GM19025 (cell line): ENCODE measurements around the gene RNASEH2B.

Experiments used
- ATAC-seq: cut with Tn5 transposase; IDR thresholded peaks from one replicate; pipeline ENCODE4 v1.9.1; 2021; ENCODE audit warnings: mild to moderate bottlenecking, low read depth, moderate library complexity; ENCODE audit not compliant: unreplicated experiment

RNASEH2B gene, protein sequence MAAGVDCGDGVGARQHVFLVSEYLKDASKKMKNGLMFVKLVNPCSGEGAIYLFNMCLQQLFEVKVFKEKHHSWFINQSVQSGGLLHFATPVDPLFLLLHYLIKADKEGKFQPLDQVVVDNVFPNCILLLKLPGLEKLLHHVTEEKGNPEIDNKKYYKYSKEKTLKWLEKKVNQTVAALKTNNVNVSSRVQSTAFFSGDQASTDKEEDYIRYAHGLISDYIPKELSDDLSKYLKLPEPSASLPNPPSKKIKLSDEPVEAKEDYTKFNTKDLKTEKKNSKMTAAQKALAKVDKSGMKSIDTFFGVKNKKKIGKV

DNA sequence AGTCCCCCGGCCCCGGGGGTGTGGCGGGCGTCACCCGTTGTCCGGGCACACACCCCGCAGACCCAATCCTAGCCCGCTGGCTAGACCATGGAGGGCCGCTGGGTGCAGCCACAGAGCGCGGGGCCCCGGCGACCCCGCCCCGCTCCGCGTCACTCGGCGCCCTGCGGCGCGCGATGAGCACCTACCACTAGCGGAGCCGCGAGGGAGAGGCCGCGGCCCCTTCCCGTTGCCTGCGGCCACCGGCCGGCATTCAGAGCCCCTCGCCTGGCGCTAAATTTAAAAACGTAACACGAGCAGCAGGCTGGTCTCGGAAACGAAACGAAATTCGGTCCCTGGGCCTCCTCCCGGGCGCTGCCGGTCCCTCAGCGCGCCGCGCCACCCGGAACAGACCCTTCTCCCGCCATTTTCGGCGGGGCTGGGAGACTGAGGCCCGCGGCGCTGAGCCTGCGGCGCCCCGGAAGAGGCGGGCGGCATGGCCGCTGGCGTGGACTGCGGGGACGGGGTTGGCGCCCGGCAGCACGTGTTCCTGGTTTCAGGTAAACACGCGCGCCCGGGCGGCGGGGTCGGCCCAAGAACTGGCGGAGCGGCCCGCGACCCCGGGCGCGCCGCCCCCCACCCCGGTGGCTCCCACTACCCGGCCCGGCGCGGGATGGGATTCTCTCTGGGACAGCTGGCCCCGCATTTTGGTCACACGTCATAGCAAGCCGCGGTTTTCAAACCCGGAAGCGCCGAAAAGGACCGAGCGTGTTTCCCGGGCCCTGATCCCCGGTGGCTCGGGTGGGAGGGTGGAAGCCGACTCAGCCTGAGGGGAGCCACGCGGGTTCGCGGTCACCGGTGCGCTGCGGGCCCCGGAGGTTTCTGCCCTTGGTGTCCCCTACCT, at the start of gene RNASEH2B:
RNASEH2B (plus strand) TSS at position 187 of the 880 bp plus-strand sequence; CDS start at position 473, 286 bp downstream.
- ATAC-seq, result peak; percentile 73

DNA sequence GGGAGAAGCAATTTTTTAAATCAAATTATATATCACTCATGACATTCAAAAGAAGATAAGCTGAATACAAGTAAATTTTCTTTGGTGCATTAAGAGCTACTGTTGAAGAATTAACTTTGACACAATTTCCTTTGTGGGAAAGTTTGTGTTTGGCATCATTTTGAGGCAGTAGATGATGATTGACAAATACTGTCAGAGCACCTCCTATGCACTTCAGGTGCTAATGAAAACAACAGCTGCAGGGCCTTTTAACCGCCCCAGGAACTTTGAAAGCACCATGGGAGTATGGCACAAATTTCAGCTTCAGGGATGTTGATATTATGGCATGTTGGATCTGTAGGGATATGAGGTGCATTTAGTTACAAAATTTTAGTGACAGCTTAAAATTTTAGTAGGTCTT, 45.1 kb upstream of the RNASEH2B start:
- ATAC-seq, result no peak

DNA sequence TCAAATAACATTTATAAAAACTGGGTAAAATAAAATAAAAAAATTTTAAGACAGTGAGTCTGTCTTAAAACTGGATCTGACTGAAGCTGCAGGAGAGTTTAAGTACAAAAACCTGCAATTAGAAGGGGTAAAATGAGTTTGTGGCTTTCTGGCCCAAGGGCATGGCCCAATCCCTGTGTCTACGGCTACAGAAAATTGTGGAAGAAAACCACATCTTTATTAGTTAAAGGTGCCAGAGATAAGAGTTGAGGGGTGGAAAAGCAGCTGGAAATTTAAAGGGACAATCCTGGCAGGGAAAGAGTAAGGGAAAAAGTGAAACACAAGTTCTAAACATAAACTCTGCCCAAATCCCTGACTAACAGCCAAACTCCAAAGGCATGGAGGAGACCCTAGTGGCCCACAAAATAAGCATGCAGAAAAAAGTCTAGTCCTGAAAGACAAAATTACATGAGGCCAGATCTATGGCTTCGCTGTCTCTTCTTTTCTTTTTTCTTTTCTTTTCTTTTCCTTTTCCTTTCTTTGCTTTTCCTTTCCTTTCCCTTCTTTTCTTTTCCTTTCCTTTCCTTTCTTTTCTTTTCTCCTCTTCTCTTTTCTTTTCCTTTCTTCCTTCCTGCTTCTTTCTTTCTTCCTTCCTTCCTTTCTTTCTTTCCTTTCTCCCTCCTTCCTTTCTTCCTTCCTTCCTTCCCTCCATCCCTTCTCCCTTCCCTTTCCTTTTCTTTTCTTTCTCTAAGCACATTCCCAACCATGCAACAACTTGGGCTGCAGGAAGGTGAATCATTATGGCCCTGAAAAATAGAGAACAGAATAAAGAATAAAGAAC, 42.6 kb upstream of the RNASEH2B start:
- ATAC-seq, result no peak

DNA sequence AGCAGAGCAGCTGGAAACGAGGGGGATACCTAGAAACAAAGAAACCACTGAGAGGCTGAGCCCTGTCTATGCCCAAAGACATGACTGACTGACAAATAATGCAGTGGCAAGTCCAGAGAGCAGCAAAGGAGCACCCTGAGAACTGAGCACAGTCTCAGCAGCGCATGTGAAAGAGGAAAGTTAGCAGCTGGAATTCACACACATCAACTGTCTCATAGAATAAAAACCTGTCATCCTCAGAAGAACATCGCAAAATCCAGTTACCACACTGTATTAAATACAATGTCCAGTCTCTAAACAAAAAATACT, 42.0 kb upstream of the RNASEH2B start:
- no peak for ATAC-seq

DNA sequence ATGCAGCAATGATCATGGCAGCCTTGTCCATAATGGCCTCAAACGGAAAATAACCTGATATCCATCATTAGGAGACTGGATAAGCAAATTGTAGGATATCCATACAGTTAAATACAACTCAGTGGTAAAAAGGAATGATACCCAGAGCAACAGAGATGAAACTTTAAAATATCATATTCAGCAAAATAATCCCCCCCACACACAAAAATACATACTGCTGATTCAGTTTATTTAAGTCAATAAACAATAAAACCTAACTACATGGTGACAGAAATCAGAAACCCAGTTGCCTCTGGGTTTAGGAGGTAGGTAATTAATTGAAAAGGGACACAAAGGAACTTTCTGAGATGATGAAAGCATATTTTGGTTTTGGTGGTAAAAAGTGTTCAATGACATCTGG, 38.2 kb upstream of the RNASEH2B start:
- no peak for ATAC-seq

DNA sequence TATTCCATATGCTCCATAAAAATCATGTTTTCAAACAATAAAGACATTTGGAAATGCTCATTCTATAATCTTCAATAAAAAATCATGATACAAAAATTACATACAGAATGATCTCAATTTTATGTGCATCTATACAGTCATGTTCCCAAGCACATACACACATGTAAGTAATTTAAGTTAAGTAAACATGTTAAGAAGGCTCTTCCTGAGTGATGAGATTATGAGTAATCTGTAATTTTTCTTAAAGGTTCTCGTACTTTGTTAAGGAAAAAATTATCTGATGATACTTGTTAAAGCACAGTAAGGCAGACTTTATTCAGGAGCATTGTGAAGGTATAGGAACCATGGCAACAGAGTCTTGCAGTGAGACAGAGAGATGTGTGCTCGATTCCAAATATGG, 36.1 kb upstream of the RNASEH2B start:
- no peak for ATAC-seq

DNA sequence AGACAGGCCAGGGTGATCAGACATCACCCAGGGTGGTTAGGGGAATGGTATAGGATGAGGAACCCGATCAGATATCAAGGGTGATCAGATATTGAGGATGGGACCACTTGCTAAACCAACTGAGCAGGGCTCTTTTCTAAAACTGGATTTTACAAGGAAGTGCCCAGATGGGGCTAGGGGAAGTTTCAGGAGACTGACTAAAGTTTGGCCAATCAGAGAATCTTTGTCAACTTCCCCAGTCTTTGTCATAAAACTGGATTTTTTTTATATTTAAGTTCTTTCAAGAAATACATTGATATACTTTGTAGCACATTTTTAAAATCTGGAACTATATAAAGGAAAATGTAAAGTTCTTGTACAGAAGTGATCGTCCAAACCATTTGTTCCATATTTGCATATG, 35.6 kb upstream of the RNASEH2B start:
- no peak for ATAC-seq

DNA sequence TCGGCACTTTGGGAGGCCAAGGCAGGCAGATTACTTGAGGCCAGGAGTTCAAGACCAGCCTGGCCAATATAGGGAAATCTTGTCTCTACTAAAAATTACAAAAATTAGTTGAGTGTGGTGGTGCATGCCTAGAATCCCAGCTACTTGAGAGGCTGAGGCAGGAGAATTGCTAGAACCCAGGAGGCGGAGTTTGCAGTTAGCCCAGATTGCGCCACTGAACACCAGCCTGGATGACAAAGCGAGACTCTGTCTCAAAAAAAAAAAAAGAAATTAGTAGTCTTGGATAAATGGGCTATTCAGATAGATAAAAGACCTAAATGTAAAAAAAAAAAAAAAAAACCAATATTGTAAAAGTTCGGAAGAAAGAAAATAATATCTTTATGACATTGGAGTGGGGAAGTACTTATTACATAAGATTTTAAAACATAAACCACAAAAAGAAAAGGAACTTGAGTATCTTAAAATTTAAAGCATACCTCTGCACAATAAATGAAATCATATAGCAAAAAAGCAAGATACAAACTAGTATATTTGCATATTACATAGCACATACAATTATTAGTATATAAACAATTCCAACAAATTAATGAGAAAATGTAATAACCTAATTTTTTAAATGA, 26.7 kb upstream of the RNASEH2B start:
- no peak for ATAC-seq

DNA sequence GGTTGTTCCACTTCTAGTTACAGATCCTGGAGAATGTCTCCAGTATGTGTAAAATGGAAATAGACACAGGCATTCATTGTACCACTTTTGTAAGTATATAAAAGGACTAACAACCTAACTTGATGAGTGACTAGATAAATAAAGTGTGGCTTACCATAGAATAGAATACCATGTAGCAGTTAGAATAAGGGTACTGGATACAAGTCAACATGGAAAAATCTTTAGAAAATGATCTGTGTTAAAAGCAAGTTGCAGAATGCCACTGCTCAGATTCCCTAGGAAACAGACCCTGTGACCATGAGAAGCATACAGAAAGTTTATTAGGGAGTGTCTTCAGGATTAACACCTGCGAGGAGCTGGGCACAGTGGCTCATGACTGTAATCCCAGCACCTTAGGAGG, 25.9 kb upstream of the RNASEH2B start:
- no peak for ATAC-seq

DNA sequence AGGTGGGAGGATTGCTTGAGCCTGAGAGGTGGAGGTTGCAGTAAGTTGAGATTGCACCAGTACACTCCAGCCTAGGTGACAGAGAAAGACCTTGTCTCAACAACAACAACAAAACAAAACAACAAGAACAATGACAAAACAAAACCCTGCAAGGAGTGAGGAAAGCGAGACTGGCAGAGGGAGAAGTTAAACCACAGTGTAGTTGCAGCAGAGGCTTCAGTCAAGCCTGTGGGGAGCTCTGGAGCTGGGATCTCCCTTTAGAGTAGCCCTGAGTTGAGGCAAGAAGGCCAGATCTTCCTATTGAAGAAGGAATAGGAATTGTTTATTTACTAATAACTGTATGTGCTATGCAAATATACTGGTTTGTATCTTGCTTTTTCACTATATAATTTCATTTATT, 25.3 kb upstream of the RNASEH2B start:
- no peak for ATAC-seq

DNA sequence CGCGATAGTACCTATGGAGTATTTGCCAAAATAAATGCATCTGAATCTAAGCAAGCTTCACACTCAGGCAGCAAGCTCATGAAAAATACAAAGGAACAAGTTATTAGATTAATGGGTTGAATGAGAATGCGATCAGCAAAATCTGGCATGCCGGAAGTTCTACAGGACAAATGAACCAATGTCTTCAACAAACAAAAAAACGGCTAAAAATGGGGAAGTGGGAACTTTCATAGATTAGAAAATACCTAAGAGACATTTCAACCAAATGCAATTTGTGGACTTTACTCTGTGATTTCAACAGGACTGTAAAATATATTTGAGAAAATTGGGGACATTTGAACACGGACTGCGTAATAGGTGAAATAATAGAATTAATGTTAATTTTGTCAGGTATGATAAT, 22.4 kb upstream of the RNASEH2B start:
- ATAC-seq, result no peak

DNA sequence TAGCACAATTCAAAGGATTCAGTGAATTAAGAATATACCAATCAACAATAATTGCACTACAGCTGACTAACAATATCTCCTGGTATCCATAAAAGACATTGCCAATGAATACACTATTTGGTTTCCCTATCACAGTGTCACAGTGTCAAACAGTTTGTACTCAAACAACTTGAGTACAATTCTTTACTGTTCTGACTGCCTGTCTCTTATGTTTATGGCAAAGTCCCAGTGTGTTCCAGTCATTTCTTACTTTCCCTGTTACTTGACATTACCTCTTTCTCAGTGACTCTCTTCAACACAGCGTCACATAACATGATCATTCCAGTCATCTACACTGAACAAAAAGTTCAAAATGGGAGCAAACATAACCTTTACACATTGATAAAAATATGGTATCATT, 21.2 kb upstream of the RNASEH2B start:
- no peak for ATAC-seq

DNA sequence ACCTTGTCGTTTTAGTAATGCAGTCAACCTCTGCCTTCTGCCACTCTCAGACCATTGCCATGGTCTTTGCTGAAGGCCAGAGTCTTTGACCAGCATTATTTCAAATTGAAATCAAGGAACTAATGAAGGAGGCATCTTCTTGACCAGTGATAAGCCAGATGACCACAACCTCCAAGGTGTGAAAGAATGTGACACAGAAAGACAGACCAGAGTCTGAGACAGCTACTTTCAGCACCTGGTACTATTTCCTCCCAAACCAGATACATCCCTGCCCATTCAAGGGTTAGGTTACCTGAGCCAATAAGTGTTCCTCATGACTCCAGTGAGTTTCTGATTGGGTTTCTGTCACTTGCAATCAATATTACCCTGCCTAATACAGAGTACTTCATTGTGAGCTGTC, 20.3 kb upstream of the RNASEH2B start:
- no peak for ATAC-seq

DNA sequence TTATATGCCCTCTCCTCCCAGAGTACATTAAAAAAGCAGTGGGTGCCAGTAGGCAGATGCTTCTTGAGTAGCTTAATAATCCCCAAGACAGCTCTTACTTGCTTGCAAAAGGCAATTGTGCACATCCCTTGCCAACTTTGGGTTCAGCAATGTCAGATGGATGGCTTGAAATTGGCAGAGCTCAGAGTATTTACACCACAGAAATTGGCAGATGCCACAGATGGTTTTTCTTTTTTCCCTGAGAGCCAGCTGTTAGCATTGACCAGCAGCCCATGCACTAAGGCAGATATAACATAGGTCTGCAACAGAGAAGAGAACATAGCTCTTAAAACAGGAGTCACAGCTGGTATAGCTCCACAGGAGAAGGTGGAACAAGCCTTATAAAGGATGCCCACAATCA, 18.4 kb upstream of the RNASEH2B start:
- no peak for ATAC-seq

DNA sequence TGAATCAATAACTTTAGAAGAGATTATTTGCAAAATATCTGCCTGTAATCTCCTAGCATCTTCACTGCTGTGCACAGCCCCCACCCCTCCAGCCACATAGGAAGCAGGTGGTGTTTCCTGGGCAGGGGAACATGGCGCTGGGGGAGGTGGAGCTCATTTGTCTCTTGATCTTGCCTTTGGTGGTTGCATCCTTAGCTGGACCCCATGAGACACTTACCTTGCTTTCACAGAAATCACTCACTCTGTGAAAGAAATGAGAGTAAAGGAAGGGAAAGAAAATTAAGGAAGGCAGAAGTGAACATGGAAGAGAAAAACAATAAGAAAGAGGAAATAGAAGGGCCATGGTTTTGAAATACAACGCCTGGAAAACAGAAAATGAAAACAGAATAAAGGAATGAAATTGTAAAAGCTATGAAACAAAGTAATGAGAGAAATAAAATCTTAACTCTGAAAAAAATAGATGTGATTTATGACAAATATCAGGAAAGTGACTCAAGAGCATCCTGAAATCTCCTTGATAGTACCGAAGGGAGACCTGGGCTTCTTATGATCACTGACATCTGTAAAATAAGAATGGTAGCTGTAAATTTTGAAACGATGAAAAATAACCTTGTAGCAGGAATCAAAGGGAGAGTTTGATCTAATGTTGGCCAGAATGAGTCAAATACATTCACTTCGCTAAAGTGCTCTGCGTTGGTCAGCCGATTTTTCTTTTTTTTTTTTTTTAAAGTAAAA, 17.2 kb upstream of the RNASEH2B start:
- no peak for ATAC-seq

DNA sequence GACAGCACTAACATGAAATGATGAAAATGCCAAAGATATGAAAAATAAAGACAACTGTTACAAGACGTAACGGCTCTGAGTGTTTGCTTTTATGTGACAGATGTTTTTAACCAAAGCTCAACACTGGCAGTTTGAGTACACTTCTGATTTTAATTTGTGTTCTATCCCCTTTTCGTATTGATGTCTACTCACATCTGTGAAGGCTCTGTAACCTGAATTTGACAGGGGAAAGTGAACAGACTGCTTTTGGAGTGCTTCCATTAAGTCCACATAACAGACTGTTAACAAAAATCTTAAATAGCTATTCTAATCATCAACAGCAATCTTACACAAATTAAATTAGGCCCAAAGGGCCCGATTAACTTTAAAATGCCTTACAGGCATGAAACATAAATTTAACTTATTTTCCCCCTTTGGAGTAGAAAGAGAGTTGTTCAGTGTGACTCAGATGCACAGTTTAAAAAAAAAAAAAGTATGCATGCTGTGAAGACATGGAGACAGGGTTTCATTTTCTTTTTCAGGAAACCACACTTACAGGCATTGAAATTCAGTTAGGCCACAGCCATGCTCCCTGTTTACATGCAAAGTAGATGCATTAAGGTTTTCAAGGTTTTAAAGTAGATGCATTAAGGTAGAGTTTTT, 16.3 kb upstream of the RNASEH2B start:
- peak; percentile 86 for ATAC-seq

DNA sequence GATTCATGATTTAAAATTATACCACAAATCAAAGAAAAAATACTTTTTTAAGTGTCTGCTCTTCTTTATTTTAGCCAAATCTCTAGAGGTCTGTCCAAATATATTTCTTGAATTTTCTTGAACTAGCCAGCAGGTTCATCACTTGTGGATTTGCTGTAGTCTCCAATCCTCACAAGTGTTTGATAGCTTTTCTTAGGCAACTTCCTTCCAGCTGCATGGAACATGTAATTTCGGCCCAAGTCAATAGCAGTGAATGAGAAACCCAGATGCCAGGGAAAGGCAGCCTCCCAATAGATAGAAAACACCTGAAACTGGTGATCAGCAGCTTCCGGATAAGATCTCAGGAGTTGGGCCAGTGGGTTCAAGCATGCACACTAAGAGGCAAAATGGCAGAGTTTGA, 15.6 kb upstream of the RNASEH2B start:
- no peak for ATAC-seq

DNA sequence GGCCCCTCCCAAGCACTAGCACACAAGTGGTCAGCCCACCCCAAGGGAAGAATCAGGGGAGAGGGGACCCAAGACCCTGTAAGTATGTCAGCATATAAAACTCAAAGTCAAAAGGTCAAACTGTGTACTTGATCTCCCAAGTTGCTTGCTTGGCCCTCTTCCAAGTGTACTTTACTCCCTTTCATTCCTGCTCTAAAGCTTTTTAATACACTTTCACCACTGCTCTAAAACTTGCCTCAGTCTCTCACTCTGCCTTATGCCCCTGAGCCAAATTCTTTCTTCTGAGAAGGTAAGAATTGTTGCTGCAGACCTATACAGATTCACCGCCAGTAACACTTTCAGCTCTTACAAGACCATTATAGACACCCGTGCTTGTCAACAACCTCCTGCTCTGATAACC, 15.1 kb upstream of the RNASEH2B start:
- ATAC-seq, result no peak

DNA sequence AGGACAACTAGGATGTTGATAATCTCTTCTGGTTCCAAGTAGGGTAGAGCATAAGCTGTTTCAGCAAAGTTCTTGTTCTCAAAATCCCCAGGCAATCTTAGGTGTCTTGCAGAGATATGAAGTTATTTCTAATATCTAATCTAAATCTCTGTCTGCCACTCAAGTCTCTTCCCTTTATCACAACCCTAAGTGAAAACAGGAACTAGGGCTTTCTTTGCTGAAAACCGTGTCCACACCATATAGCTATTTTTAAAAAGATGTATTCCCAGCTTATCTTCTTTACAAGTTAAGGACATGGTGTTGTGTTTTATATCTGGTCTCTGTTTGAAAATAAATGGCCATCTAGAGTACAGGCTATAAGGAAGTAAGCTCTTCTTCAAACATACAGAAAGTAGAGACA, 11.3 kb upstream of the RNASEH2B start:
- ATAC-seq, result no peak

DNA sequence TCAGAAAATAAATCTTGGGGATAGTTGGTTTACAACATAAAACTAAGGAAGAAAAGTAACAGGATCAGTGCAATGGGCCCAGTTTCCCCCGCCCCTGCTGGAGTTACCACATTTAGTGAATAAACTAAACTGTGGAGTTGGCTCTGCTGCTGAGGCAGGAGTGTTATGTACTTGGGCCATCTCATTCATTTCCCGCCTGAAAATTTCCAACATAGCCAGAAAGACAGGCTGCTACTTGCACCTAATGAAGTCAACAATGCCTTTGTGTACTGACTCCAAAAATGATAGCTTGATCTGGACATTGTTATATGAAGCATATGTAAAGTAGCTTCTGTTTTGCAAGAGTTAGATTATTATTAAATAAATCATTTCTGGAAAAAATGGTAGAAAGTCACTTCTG, 7.9 kb upstream of the RNASEH2B start:
- no peak for ATAC-seq
